Measurements from ENCODE around the gene QRFP. TPM values are rescaled to one million over a fixed set of nuclear protein-coding genes. Genes with fewer than 3 reads are reported as not detected.

The QRFP gene
- total RNA-seq, 2 donors from 2014 or later = not detected

GRCh38 chr9:130903194-130904069, 6.8 kb upstream of the QRFP start:
- ATAC-seq (ENCODE audit: insufficient number of reproducible peaks, low FRiP score, low read depth) (no peak), DNase-seq (ENCODE audit: low spot score) (no peak)
- no peaks in the 10 kb centered on the region for H3K36me3 ChIP-seq
- H3K4me3 ChIP-seq = no peak overlapping the region
- no peaks in the 10 kb centered on the region for H3K9me3 ChIP-seq
- H3K27ac ChIP-seq = no peak overlapping the region
- H3K27me3 ChIP-seq (replicated peaks; ENCODE audit: insufficient read depth) = peaks cover 8% of the 10 kb centered on the region
- H3K4me1 ChIP-seq (ENCODE audit: control insufficient read depth in 1 of 2, low read depth in 2 of 2) = no peaks in the 10 kb centered on the region
- TF ChIP-seq CTCF (IDR thresholded peaks at IDR 0.05) = no peak

GRCh38 chr9:130902204-130903185, 5.9 kb upstream of the QRFP start:
- TF ChIP-seq CTCF (IDR thresholded peaks at IDR 0.05) = no peak
- no peaks in the 10 kb centered on the region for H3K4me1 ChIP-seq (ENCODE audit: control insufficient read depth in 1 of 2, low read depth in 2 of 2)
- no peak overlapping the region for H3K27ac ChIP-seq
- DNase-seq (ENCODE audit: low spot score) = no peak
- H3K4me3 ChIP-seq = no peak overlapping the region
- no peaks in the 10 kb centered on the region for H3K9me3 ChIP-seq
- no peaks in the 10 kb centered on the region for H3K36me3 ChIP-seq
- ATAC-seq (ENCODE audit: insufficient number of reproducible peaks, low FRiP score, low read depth) = no peak
- peaks cover 8% of the 10 kb centered on the region for H3K27me3 ChIP-seq (replicated peaks; ENCODE audit: insufficient read depth)

- Histone ChIP-seq H3K4me1 (ENCODE audit: control insufficient read depth in 1 of 2, low read depth in 2 of 2) (no peaks in the 10 kb centered on the region), H3K27ac (no peak overlapping the region), H3K9me3 (no peaks in the 10 kb centered on the region), H3K4me3 (no peak overlapping the region), H3K27me3 (replicated peaks; ENCODE audit: insufficient read depth) (peaks cover 8% of the 10 kb centered on the region), H3K36me3 (no peaks in the 10 kb centered on the region)
- no peak for DNase-seq (ENCODE audit: low spot score)
- TF ChIP-seq CTCF (IDR thresholded peaks at IDR 0.05) = no peak
- no peak for ATAC-seq (ENCODE audit: insufficient number of reproducible peaks, low FRiP score, low read depth)
Observed at GRCh38 chr9:130901498-130902203, 5.0 kb upstream of the QRFP start.

GRCh38 chr9:130900701-130901497, 4.3 kb upstream of the QRFP start:
- Histone ChIP-seq H3K9me3 (no peaks in the 10 kb centered on the region), H3K4me1 (ENCODE audit: control insufficient read depth in 1 of 2, low read depth in 2 of 2) (no peaks in the 10 kb centered on the region), H3K4me3 (no peak overlapping the region), H3K36me3 (no peaks in the 10 kb centered on the region), H3K27me3 (replicated peaks; ENCODE audit: insufficient read depth) (peaks cover 8% of the 10 kb centered on the region), H3K27ac (no peak overlapping the region)
- no peak for DNase-seq (ENCODE audit: low spot score)
- TF ChIP-seq CTCF (IDR thresholded peaks at IDR 0.05) = no peak
- no peak for ATAC-seq (ENCODE audit: insufficient number of reproducible peaks, low FRiP score, low read depth)
